ENCODE measurements around the gene KCNAB1. TPM values are rescaled to one million over a fixed set of nuclear protein-coding genes. Genes with fewer than 3 reads are reported as not detected.
A peak's percentile ranks its signal among the peaks of the same experiment; 100 is the strongest.

KCNAB1 gene
- total and polyA plus RNA-seq, 2 donors (not counting 1 experiment from before 2014, with no cell fraction given) = 0.03 to 0.33 TPM

DNA sequence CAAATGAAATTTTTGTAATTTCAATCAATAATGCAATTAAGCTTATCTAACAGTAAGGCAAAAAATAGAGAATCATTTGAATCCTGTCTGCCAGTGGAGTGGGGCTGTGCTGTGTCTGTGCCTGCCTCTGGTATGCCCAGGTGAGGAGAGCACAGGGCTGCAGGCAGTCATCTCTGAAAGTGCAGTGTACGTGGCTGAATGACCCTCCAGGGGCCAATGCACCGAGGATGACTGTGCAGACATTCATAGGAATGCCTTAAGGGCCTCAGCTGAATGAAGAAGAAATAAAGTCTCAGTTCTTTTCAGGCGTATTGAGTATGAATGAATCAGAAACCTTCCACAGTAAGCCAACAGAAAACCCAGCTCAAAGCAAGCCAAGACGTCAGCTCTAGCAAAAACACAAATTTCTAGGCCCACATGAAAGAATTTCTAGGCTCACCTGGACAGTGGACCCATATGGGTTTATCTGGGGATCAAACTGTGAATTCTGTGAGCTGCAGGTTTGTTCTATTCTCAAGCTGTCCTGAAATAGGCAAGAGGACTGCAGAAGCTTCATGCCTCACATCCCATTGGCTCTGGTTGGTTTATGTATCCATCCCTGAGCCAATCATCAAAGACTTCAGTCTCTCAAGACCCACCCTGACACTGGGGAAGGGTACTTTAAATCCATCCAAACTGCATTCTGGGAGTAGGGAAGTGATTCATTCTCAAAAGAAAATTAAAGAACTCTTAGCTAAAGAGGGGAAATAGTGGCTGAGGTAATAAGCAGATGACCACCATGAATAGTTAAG, 311.2 kb downstream of the KCNAB1 start:
- no peak overlapping the region for H3K27ac ChIP-seq (ENCODE audit: insufficient read depth, low read length)
- no peak overlapping the region for H3K9ac ChIP-seq (ENCODE audit: insufficient read depth, low read length)
- TF ChIP-seq, protein P1, sequence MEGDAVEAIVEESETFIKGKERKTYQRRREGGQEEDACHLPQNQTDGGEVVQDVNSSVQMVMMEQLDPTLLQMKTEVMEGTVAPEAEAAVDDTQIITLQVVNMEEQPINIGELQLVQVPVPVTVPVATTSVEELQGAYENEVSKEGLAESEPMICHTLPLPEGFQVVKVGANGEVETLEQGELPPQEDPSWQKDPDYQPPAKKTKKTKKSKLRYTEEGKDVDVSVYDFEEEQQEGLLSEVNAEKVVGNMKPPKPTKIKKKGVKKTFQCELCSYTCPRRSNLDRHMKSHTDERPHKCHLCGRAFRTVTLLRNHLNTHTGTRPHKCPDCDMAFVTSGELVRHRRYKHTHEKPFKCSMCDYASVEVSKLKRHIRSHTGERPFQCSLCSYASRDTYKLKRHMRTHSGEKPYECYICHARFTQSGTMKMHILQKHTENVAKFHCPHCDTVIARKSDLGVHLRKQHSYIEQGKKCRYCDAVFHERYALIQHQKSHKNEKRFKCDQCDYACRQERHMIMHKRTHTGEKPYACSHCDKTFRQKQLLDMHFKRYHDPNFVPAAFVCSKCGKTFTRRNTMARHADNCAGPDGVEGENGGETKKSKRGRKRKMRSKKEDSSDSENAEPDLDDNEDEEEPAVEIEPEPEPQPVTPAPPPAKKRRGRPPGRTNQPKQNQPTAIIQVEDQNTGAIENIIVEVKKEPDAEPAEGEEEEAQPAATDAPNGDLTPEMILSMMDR (conservative IDR thresholded peaks at IDR 0.05 in 1 of 2, IDR thresholded peaks at IDR 0.05 in 1 of 2; ENCODE audit: low read depth in 1 of 2, low read length in 2 of 2) = no peak
- no peak for TF ChIP-seq EZH2 (IDR thresholded peaks at IDR 0.05; ENCODE audit: low read length, missing control alignments)
- H3K27me3 ChIP-seq (ENCODE audit: control insufficient read depth, insufficient read depth, low read length) = no peaks in the 10 kb centered on the region
- H3K4me3 ChIP-seq (replicated peaks in 1 of 4; ENCODE audit: control extremely low read depth in 1 of 4, insufficient read depth in 1 of 4, low read depth in 3 of 4, low read length in 4 of 4) = no peak overlapping the region
- no peaks in the 10 kb centered on the region for H3K36me3 ChIP-seq (ENCODE audit: control insufficient read depth, insufficient read depth, low read length)
- H3K4me1 ChIP-seq (ENCODE audit: control insufficient read depth, extremely low read depth, insufficient read depth, low read length) = no peaks in the 10 kb centered on the region
- H3K9me3 ChIP-seq (ENCODE audit: control insufficient read depth, insufficient read depth, low read depth, low read length) = no peaks in the 10 kb centered on the region
- DNase-seq (ENCODE audit: low read depth in 2 of 2) = no peak
- H3K79me2 ChIP-seq (ENCODE audit: control insufficient read depth, insufficient read depth, low read length) = no peaks in the 10 kb centered on the region
- H4K20me1 ChIP-seq (ENCODE audit: control insufficient read depth, extremely low read depth, insufficient read depth, low read length) = no peaks in the 10 kb centered on the region
- H2AFZ ChIP-seq (ENCODE audit: low read length) = no peak overlapping the region
- H3K4me2 ChIP-seq (ENCODE audit: extremely low read depth, insufficient read depth, low read length) = no peak overlapping the region

DNA sequence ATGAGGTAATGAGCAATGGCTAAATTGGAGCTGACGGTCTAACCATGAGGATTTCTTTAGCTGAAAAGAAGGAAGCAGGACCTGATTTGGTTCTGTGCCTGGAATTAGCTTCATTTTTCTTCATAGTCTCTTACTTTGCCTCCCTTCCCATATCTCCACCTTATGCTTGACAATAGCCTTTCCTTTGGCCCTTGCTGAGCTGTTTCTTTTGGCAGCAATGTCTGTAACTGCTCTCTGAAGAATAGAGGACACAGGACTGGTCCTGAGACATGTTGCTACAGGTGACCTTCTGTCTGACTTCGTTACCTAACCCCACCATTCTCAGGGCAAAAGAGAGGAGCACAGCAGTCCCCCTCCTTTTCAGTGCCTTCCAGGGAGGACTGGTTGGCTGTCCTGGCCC, 312.2 kb downstream of the KCNAB1 start:
- DNase-seq (ENCODE audit: low read depth in 2 of 2) = no peak
- no peaks in the 10 kb centered on the region for H3K27me3 ChIP-seq (ENCODE audit: control insufficient read depth, insufficient read depth, low read length)
- no peaks in the 10 kb centered on the region for H3K9me3 ChIP-seq (ENCODE audit: control insufficient read depth, insufficient read depth, low read depth, low read length)
- no peak overlapping the region for H3K9ac ChIP-seq (ENCODE audit: insufficient read depth, low read length)
- H3K79me2 ChIP-seq (ENCODE audit: control insufficient read depth, insufficient read depth, low read length) = no peaks in the 10 kb centered on the region
- H2AFZ ChIP-seq (ENCODE audit: low read length) = peak overlapping the region; percentile 12
- H3K4me2 ChIP-seq (ENCODE audit: extremely low read depth, insufficient read depth, low read length) = no peak overlapping the region
- H3K4me1 ChIP-seq (ENCODE audit: control insufficient read depth, extremely low read depth, insufficient read depth, low read length) = no peaks in the 10 kb centered on the region
- H4K20me1 ChIP-seq (ENCODE audit: control insufficient read depth, extremely low read depth, insufficient read depth, low read length) = no peaks in the 10 kb centered on the region
- no peaks in the 10 kb centered on the region for H3K36me3 ChIP-seq (ENCODE audit: control insufficient read depth, insufficient read depth, low read length)
- no peak for TF ChIP-seq EZH2 (IDR thresholded peaks at IDR 0.05; ENCODE audit: low read length, missing control alignments)
- TF ChIP-seq, protein P1 (conservative IDR thresholded peaks at IDR 0.05 in 1 of 2, IDR thresholded peaks at IDR 0.05 in 1 of 2; ENCODE audit: low read depth in 1 of 2, low read length in 2 of 2) = no peak
- no peak overlapping the region for H3K4me3 ChIP-seq (replicated peaks in 1 of 4; ENCODE audit: control extremely low read depth in 1 of 4, insufficient read depth in 1 of 4, low read depth in 3 of 4, low read length in 4 of 4)
- no peak overlapping the region for H3K27ac ChIP-seq (ENCODE audit: insufficient read depth, low read length)

DNA sequence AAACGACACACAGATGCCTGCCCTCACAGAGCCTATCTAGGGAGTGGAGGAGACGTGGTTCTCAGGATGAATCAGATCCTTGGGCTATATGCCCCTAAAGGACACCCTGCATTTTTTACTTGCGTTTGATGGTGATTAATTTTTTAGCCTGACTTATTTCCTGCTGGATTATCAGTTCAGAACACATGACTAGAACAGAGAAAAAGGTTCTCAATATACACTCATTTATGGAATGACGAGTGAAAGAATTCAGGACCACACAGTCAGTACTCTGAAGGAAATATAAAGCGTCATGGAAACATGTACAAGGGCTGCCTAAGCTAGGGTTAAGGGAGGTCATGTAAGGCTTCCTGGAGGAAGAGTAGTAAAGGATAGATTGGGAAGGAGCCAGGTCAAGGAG, 312.8 kb downstream of the KCNAB1 start:
- H2AFZ ChIP-seq (ENCODE audit: low read length) = peak overlapping the region; percentile 12
- H3K9ac ChIP-seq (ENCODE audit: insufficient read depth, low read length) = no peak overlapping the region
- no peak overlapping the region for H3K4me2 ChIP-seq (ENCODE audit: extremely low read depth, insufficient read depth, low read length)
- no peaks in the 10 kb centered on the region for H3K9me3 ChIP-seq (ENCODE audit: control insufficient read depth, insufficient read depth, low read depth, low read length)
- H3K36me3 ChIP-seq (ENCODE audit: control insufficient read depth, insufficient read depth, low read length) = no peaks in the 10 kb centered on the region
- H3K4me1 ChIP-seq (ENCODE audit: control insufficient read depth, extremely low read depth, insufficient read depth, low read length) = no peaks in the 10 kb centered on the region
- H3K79me2 ChIP-seq (ENCODE audit: control insufficient read depth, insufficient read depth, low read length) = no peaks in the 10 kb centered on the region
- DNase-seq (ENCODE audit: low read depth in 2 of 2) = peak; percentile 8 to 80
- no peaks in the 10 kb centered on the region for H4K20me1 ChIP-seq (ENCODE audit: control insufficient read depth, extremely low read depth, insufficient read depth, low read length)
- H3K4me3 ChIP-seq (replicated peaks in 1 of 4; ENCODE audit: control extremely low read depth in 1 of 4, insufficient read depth in 1 of 4, low read depth in 3 of 4, low read length in 4 of 4) = no peak overlapping the region
- no peaks in the 10 kb centered on the region for H3K27me3 ChIP-seq (ENCODE audit: control insufficient read depth, insufficient read depth, low read length)
- TF ChIP-seq, protein P1 (conservative IDR thresholded peaks at IDR 0.05 in 1 of 2, IDR thresholded peaks at IDR 0.05 in 1 of 2; ENCODE audit: low read depth in 1 of 2, low read length in 2 of 2) = no peak
- no peak for TF ChIP-seq EZH2 (IDR thresholded peaks at IDR 0.05; ENCODE audit: low read length, missing control alignments)
- no peak overlapping the region for H3K27ac ChIP-seq (ENCODE audit: insufficient read depth, low read length)

Data from fibroblast of lung (primary cell).